ENCODE measurements around the gene CUX1.

DNA sequence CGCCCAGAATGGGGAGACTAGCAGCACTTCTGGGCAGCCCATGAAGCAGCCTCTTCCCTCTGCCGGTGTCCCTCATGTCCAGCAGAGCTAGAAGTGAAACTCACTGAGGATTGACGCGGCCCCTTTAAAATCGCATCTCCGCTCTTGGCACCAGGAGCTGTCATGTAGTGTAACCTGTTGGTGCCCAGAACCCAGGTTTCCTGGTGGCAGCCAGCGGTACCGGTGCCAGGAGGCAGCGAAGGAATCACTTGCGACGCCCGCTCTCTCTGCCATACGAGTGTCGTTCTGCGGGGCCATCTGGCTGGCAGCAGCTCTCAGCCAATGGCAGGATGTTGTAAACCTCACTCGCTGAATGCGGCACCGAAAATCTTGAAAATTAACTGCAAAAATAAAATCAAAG, 82.7 kb downstream of the CUX1 start:
- TF ChIP-seq EP300 (IDR thresholded peaks at IDR 0.05; ENCODE audit: borderline replicate concordance in 1 of 2, control insufficient read depth in 1 of 2, low read depth in 2 of 2, low read length in 2 of 2) = no peak
- TF ChIP-seq STAT3 (IDR thresholded peaks at IDR 0.05; ENCODE audit: low read depth, low read length) = no peak
- no peak for TF ChIP-seq SREBF1 (IDR thresholded peaks at IDR 0.05; ENCODE audit: low read length)
- no peak for TF ChIP-seq USF2 (IDR thresholded peaks at IDR 0.05; ENCODE audit: borderline replicate concordance, low read depth, low read length)
- TF ChIP-seq CHD1 (IDR thresholded peaks at IDR 0.05; ENCODE audit: low read depth, low read length) = no peak
